ENCODE data around the gene TOGARAM1. TPM values are rescaled to one million over a fixed set of nuclear protein-coding genes. Genes with fewer than 3 reads are reported as not detected.

The TOGARAM1 gene, protein sequence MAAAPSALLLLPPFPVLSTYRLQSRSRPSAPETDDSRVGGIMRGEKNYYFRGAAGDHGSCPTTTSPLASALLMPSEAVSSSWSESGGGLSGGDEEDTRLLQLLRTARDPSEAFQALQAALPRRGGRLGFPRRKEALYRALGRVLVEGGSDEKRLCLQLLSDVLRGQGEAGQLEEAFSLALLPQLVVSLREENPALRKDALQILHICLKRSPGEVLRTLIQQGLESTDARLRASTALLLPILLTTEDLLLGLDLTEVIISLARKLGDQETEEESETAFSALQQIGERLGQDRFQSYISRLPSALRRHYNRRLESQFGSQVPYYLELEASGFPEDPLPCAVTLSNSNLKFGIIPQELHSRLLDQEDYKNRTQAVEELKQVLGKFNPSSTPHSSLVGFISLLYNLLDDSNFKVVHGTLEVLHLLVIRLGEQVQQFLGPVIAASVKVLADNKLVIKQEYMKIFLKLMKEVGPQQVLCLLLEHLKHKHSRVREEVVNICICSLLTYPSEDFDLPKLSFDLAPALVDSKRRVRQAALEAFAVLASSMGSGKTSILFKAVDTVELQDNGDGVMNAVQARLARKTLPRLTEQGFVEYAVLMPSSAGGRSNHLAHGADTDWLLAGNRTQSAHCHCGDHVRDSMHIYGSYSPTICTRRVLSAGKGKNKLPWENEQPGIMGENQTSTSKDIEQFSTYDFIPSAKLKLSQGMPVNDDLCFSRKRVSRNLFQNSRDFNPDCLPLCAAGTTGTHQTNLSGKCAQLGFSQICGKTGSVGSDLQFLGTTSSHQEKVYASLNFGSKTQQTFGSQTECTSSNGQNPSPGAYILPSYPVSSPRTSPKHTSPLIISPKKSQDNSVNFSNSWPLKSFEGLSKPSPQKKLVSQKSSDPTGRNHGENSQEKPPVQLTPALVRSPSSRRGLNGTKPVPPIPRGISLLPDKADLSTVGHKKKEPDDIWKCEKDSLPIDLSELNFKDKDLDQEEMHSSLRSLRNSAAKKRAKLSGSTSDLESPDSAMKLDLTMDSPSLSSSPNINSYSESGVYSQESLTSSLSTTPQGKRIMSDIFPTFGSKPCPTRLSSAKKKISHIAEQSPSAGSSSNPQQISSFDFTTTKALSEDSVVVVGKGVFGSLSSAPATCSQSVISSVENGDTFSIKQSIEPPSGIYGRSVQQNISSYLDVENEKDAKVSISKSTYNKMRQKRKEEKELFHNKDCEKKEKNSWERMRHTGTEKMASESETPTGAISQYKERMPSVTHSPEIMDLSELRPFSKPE (N-terminal part only)
- 6.6 to 8.3 TPM (median 7.7 TPM) in 5 replicates for total RNA-seq (2022; extraction: Qiagen RNA extraction)

DNA sequence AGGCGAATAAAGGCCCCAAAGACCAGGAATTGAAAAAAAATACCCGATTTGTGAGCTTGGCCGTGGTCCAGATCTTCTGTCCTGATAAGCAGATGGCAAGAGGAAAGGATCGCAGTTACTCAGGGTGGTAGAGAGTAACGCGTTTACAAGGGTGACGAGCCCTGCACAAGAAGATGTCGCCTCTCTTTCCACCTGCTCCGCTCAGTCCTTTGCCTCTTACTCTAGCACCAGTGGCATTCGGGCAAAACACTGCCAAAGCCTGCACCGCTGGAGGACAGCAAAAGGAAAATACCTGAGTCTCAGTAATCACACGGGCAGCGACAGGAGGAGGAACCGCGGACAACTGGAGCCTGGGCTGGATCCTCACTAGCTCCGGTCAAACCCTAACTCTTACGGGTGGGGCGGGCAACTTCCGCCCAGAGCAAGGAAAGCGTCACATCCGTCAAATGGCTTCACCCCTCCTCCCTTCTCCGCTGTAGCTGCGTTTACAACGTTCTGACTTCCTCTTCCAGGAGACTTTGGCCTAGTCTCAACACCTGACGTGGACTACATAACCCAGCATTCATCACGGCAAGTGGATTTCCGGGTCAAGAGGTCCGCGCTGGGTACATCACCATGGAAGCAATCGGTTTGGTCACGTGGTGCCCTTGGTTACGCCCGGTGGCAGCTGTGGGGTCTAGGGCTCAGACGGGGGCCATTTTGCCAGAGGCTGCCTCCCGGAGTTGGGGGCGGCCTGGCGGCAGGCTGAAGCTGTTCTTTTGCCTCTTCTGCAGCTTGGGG is at the start of gene TOGARAM1, which contains the start of gene KLHL28:
Gene TOGARAM1, plus strand, starts transcription at position 637 of the 780 bp plus-strand sequence. CDS start 232 bp downstream, outside the sequence.
Gene KLHL28, minus strand, starts transcription at position 394 of the 780 bp plus-strand sequence. CDS start 16,019 bp downstream, outside the sequence.

DNA sequence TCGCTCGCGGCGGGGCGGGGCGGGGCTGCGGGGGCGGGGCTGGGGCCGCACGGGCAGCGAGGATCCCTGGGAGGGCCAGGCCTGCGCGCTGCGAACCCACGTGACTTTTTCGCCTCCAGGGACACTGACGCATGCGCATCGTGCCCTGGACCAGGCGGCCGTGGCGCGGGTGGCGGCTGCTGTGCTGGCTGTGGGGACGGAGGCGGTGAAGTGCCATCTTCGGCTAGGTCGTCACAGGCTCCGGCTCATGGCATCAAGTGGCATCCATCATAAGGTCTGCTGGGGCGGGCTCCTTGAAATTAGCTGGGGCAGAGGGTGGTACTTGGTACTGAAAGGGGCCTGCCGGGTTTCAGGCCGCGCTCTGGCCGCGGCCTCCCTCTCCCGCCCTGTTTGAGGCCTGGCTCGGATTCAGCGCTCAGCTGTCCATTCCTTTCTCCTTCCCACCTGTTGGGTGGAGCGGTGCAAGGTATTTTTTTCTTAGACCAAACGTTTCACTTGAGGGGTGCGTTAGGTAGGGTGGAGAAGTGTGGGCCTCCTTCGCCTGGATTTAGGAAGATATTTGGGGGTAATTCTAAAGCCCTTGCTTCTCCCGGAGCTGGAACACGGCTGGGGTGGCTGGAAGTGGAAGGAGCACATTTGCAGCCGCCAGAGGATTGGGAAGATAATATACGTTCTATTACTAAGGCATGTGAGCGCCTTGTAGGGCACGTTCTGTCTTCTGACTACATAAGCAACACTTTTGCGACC is 122.2 kb downstream of the TOGARAM1 start, which contains the start of gene PRPF39:
Gene PRPF39, plus strand, starts transcription at position 141 of the 747 bp plus-strand sequence. CDS start 11,124 bp downstream, outside the sequence.

Other genes with a start within 250 kb of the TOGARAM1 start
- gene KLHL28, start 243 bp upstream of the TOGARAM1 start, total RNA-seq (2022; extraction: Qiagen RNA extraction): 5.8 to 7.5 TPM (median 6.4 TPM) in 5 replicates
- gene PRPF39, start 121.9 kb downstream of the TOGARAM1 start, total RNA-seq (2022; extraction: Qiagen RNA extraction): 15.0 to 21.9 TPM (median 18.8 TPM) in 5 replicates
- gene FKBP3, start 172.3 kb downstream of the TOGARAM1 start, total RNA-seq (2022; extraction: Qiagen RNA extraction): 105 to 125 TPM (median 109 TPM) in 5 replicates
- 4.0 to 5.3 TPM (median 5.0 TPM) in 5 replicates for gene FANCM, start 173.7 kb downstream of the TOGARAM1 start, total RNA-seq (2022; extraction: Qiagen RNA extraction)